ENCODE results near the gene EGR4.

- TF ChIP-seq, protein P1, sequence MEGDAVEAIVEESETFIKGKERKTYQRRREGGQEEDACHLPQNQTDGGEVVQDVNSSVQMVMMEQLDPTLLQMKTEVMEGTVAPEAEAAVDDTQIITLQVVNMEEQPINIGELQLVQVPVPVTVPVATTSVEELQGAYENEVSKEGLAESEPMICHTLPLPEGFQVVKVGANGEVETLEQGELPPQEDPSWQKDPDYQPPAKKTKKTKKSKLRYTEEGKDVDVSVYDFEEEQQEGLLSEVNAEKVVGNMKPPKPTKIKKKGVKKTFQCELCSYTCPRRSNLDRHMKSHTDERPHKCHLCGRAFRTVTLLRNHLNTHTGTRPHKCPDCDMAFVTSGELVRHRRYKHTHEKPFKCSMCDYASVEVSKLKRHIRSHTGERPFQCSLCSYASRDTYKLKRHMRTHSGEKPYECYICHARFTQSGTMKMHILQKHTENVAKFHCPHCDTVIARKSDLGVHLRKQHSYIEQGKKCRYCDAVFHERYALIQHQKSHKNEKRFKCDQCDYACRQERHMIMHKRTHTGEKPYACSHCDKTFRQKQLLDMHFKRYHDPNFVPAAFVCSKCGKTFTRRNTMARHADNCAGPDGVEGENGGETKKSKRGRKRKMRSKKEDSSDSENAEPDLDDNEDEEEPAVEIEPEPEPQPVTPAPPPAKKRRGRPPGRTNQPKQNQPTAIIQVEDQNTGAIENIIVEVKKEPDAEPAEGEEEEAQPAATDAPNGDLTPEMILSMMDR (IDR thresholded peaks at IDR 0.05): no peak
- no peak for TF ChIP-seq POLR2A (IDR thresholded peaks at IDR 0.05)
These were observed 46.5 kb downstream of the EGR4 start for GRCh38 chr2:73246850-73247249.

Measured in lower leg skin (tissue), 3 donors.